Transverse colon (tissue), 4 donors: ENCODE measurements around the gene SATB2. TPM values are rescaled to one million over a fixed set of nuclear protein-coding genes. Genes with fewer than 3 reads are reported as not detected.

Experiments used
- DNase-seq: peaks from one replicate; pipeline ENCODE4 v3.0.0-alpha.2; 2019
- H3K27ac ChIP-seq, 4 donors: fragments of 200-600 bp; sonication (generic); 2 replicates each; pipeline ENCODE4 v1.5.1; 2016 to 2018; ENCODE audit warnings: inconsistent platforms in 4 of 4
- H3K27me3 ChIP-seq: fragments of 200-600 bp; sonication (generic); 2 replicates; pipeline ENCODE4 v1.5.1; 2017; ENCODE audit warnings: inconsistent platforms
- H3K36me3 ChIP-seq, 4 donors: fragments of 200-600 bp; sonication (generic); 2 replicates each; pipeline ENCODE4 v1.5.1; 2017 to 2019; ENCODE audit warnings: inconsistent platforms in 4 of 4
- H3K4me1 ChIP-seq, 4 donors: fragments of 200-600 bp; sonication (generic); 2 replicates each; pipeline ENCODE4 v1.5.1; 2017 to 2020; ENCODE audit warnings: inconsistent platforms in 4 of 4
- H3K4me3 ChIP-seq, 4 donors: fragments of 200-600 bp; sonication (generic); 1 replicate in 1 of 4; 2 replicates in 3 of 4; pipeline versions ENCODE4 v1.5.1 to v1.6.1; 2017 to 2019; ENCODE audit warnings: inconsistent platforms in 4 of 4
- H3K9me3 ChIP-seq, 2 donors: fragments of 200-600 bp; sonication (generic); 2 replicates each; pipeline ENCODE4 v1.5.1; 2017 to 2019; ENCODE audit warnings: inconsistent platforms in 2 of 2
- EP300 ChIP-seq: sonication (generic); formaldehyde crosslinking; IDR thresholded peaks from one replicate; pipeline ENCODE4 v1.6.1; 2017; ENCODE audit warnings: antibody characterized with exemption, low read depth
- POLR2A ChIP-seq: fragments of 450-650 bp; IDR thresholded peaks from one replicate; pipeline ENCODE4 v1.6.1; 2016; ENCODE audit warnings: antibody characterized with exemption, mild to moderate bottlenecking, moderate library complexity
- POLR2AphosphoS5 ChIP-seq, 3 donors: sonication (generic); formaldehyde crosslinking; IDR thresholded peaks; one replicate each; pipeline ENCODE4 v1.6.1; 2016; ENCODE audit warnings: antibody characterized with exemption in 3 of 3
- WGBS, 2 donors: methylation state at CpG; one replicate each; pipeline ENCODE4 v1.1.5; 2018; ENCODE audit warnings: low coverage in 1 of 2; 5-methylcytosine and 5-hydroxymethylcytosine counted together
- in situ Hi-C, 4 donors: fragments of 200-750 bp; cut with MboI; loops; one replicate each; pipeline versions ENCODE4 v1.15.0 to v1.15.1; 2017; ENCODE audit warnings: low sequenced_read_pairs in 3 of 4, low pct_ligation_motif_present in 1 of 4, low pct_unique_long_range_greater_than_20kb in 1 of 4
- intact Hi-C: fragments of 100-400 bp; cut with DNase I; formaldehyde crosslinking; loops from one replicate; pipeline ENCODE4 v1.15.1; 2023; ENCODE audit warnings: low total_unique reads
- total RNA-seq, 4 donors: library from RNA; depleted of rRNA; stranded (reverse); fragments of >200 nt; gene quantifications; one replicate each; pipeline ENCODE4 v1.1.0, GENCODE V29; 2016
- TF ChIP-seq, protein P1 (sequence below), 5 experiments: fragments of 200-600 bp in 3 of 5; fragments of 450-650 bp in 2 of 5; sonication (generic) in 3 of 5; IDR thresholded peaks; 1 replicate in 2 of 5; 2 replicates in 3 of 5; pipeline ENCODE4 v1.5.1; 2016 to 2017; ENCODE audit warnings: antibody characterized with exemption in 5 of 5, inconsistent platforms in 3 of 5, mild to moderate bottlenecking in 2 of 5, moderate library complexity in 1 of 5

The SATB2 gene
- total RNA-seq, 4 donors from 2014 or later: 289 to 316 (median 293) TPM

DNA sequence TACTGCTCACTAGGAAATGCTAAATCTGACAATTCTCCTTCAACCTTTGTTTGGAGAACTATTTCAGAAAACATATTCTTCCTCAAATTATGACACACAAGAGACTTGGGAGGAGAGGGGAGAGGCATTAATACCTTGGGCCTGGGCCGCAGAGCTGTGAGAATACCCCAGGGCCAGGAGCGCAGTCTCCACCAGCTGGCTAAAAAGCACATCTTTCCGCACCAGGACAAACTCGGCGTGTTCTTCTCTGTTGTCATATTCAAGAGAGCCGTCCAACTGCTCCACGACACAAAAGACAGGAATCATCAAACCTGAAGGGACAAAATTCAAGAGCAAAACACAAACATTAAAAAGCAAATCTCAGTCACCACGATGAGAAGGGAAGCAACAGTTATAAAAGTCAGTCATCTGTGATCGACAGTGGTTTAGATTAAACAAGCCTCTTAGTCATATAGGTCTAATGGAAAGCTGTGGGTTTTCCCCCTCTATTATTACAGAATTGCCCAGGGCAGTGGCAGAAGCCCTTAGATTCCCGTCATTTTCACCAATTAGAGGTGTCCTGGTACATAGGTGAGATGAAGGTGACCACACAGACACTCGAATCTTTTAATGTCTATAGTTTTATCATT lies 24.4 kb downstream of the SATB2 start:
- DNase-seq: no peak
- Histone ChIP-seq H3K36me3 (peaks cover 0 to 26% (median 7%) of the 10 kb centered on the region in 4 donors), H3K4me1 (peaks cover 0 to 23% (median 5%) of the 10 kb centered on the region in 4 donors), H3K9me3 (no peaks in the 10 kb centered on the region), H3K4me3 (no peak overlapping the region), H3K27ac (no peak overlapping the region), H3K27me3 (no peaks in the 10 kb centered on the region)
- in situ Hi-C loops (no loop called here), intact Hi-C loops (loop anchor here (10.0 kb wide), 1 partner anchor 1909 kb away; no protein-coding TSS in a partner anchor)
- TF ChIP-seq EP300 (no peak), POLR2A (no peak)
- WGBS, 2 donors: 63 to 64% methylated on average over 6 to 11 of the region's 11 CpGs

DNA sequence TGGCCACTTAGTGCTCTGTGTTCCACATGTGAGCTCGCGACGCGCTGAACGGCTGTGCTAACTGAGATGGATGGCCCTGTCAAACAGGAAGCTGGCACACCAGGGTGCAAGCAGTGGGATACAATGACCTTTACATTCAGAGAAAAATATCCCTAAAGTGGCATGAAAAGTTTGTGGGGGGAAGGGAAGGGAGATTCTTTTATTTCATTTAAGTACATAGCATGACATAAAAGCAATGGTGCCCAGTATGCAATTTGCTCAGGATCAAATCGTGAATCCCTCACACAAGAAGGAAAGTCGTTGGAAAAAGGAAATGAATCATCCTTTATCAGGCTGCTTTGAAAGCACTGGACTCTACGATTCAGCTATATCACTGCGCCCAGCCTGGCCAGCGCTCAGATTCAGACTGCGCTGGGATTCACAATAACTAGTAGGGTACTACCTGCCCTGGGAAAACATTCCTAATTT lies 26.0 kb downstream of the SATB2 start:
- 46 to 64% methylated on average over 6 to 11 of the region's 11 CpGs for WGBS, 2 donors
- no peak overlapping the region for H3K27ac ChIP-seq
- no peak overlapping the region for H3K4me3 ChIP-seq
- in situ Hi-C loops: no loop called here
- peaks cover 0 to 37% (median 14%) of the 10 kb centered on the region in 4 donors for H3K36me3 ChIP-seq
- peaks cover 0 to 8% (median under 1%) of the 10 kb centered on the region in 4 donors for H3K4me1 ChIP-seq
- H3K9me3 ChIP-seq: no peaks in the 10 kb centered on the region
- no peak for DNase-seq
- intact Hi-C loops: loop anchor here (10.0 kb wide), 1 partner anchor 1907 kb away; no protein-coding TSS in a partner anchor
- H3K27me3 ChIP-seq: no peaks in the 10 kb centered on the region
- TF ChIP-seq POLR2AphosphoS5 (IDR thresholded peaks at IDR 0.05): no peak
- no peak for TF ChIP-seq EP300
- TF ChIP-seq, protein P1, sequence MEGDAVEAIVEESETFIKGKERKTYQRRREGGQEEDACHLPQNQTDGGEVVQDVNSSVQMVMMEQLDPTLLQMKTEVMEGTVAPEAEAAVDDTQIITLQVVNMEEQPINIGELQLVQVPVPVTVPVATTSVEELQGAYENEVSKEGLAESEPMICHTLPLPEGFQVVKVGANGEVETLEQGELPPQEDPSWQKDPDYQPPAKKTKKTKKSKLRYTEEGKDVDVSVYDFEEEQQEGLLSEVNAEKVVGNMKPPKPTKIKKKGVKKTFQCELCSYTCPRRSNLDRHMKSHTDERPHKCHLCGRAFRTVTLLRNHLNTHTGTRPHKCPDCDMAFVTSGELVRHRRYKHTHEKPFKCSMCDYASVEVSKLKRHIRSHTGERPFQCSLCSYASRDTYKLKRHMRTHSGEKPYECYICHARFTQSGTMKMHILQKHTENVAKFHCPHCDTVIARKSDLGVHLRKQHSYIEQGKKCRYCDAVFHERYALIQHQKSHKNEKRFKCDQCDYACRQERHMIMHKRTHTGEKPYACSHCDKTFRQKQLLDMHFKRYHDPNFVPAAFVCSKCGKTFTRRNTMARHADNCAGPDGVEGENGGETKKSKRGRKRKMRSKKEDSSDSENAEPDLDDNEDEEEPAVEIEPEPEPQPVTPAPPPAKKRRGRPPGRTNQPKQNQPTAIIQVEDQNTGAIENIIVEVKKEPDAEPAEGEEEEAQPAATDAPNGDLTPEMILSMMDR (IDR thresholded peaks at IDR 0.05): no peak
- TF ChIP-seq POLR2A: no peak

DNA sequence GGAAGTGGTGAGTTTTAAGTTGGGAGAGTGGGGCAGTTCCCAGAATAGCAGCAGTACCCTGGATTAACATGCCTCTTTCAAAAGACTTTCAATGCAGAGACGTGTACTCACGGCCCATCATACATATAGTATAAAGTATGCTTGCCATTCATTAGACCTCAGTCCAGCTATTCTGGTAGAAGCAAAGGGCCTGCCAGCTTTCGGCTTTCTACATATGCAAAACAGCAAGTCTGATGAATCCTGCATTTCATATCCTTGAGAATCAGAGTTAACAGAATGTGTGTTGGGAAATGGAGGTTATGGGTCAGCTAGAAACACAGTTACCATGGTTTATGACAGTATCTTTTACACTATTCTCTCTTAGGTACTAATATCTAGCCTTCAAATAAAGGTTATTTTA lies 27.5 kb downstream of the SATB2 start:
- in situ Hi-C loops: no loop called here

DNA sequence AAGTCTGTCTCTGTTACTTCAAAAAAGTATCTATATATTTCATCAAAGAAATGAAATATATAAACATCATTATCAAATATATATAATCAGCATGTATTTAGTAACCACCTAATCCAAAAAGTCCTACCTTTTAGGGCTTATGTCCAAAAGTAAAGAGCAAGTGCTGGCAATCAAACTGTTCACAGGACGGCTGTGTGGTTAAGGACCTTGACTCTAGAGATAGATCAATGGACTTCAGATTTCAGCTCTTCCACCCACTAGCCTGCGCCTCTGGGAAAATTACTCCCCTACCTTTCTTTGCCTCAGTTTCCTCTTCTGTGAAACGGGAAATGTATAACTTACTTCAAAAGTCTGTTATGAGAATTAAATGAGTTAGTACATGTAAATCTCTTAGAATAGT lies 29.4 kb downstream of the SATB2 start:
- in situ Hi-C loops: no loop called here
- H3K9me3 ChIP-seq: no peaks in the 10 kb centered on the region
- no peaks in the 10 kb centered on the region for H3K4me1 ChIP-seq
- peaks cover 0 to 47% (median 18%) of the 10 kb centered on the region in 4 donors for H3K36me3 ChIP-seq
- intact Hi-C loops: no loop called here
- 87 to 91% methylated on average over 3 of the region's 3 CpGs for WGBS, 2 donors
- TF ChIP-seq POLR2AphosphoS5 (IDR thresholded peaks at IDR 0.05): no peak
- no peak for TF ChIP-seq POLR2A
- no peak for TF ChIP-seq EP300
- TF ChIP-seq, protein P1 (IDR thresholded peaks at IDR 0.05): no peak
- no peak overlapping the region for H3K4me3 ChIP-seq
- H3K27ac ChIP-seq: no peak overlapping the region
- H3K27me3 ChIP-seq: no peaks in the 10 kb centered on the region
- DNase-seq: no peak

More for the DNA sequence above, 27.5 kb downstream of the SATB2 start:
- no peak overlapping the region for H3K27ac ChIP-seq
- no peaks in the 10 kb centered on the region for H3K27me3 ChIP-seq
- peaks cover 0 to 39% (median 18%) of the 10 kb centered on the region in 4 donors for H3K36me3 ChIP-seq
- no peak for DNase-seq
- H3K9me3 ChIP-seq: no peaks in the 10 kb centered on the region
- WGBS, 2 donors: 73 to 76% methylated on average over 3 of the region's 3 CpGs
- no peak overlapping the region for H3K4me3 ChIP-seq
- intact Hi-C loops: loop anchor here (10.0 kb wide), 1 partner anchor 1905 kb away; no protein-coding TSS in a partner anchor
- no peaks in the 10 kb centered on the region for H3K4me1 ChIP-seq
- TF ChIP-seq EP300: no peak

DNA sequence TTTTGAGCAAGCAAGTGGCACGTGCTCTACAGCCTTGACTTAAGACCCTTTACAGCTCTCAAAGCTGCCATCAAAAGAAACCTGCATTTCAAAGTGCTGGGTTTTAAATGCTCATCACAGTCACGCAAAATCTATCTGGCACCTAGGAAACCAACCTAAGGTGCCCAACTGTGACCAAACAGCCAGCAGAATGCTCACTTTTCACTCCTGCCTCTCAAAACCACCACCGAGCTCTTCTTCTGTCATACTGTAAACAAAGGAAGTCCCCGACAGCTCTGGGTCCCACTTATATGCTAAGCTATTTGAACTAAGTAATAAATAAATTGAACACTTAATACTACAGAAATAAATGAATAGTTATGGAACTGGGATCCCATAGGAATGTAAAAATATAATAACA lies 33.6 kb downstream of the SATB2 start:
- 61 to 63% methylated on average over 3 to 4 of the region's 4 CpGs for WGBS, 2 donors
- Histone ChIP-seq H3K4me1 (no peaks in the 10 kb centered on the region), H3K27ac (no peak overlapping the region), H3K4me3 (no peak overlapping the region), H3K36me3 (peaks cover 0 to 37% (median 12%) of the 10 kb centered on the region in 4 donors), H3K9me3 (no peaks in the 10 kb centered on the region), H3K27me3 (no peaks in the 10 kb centered on the region)
- no peak for DNase-seq
- intact Hi-C loops (no loop called here), in situ Hi-C loops (no loop called here)
- TF ChIP-seq, protein P1 (IDR thresholded peaks at IDR 0.05): no peak
- TF ChIP-seq POLR2A: no peak
- no peak for TF ChIP-seq POLR2AphosphoS5 (IDR thresholded peaks at IDR 0.05)
- TF ChIP-seq EP300: no peak
